Loucy (cell line): ENCODE data around the gene CLDN17.

ENCODE experiments used
- H2AFZ ChIP-seq: fragments of 200-600 bp; sonication (generic); 2 replicates; pipeline ENCODE4 v1.6.0; 2016; ENCODE audit warnings: antibody characterized with exemption, mild to moderate bottlenecking, low read length, moderate library complexity
- H3F3A ChIP-seq: fragments of 200-600 bp; 2 replicates; pipeline ENCODE4 v1.6.0; 2016; ENCODE audit warnings: antibody characterized with exemption, low read depth, mild to moderate bottlenecking
- H3K27me3 ChIP-seq: fragments of 200-600 bp; sonication (generic); 2 replicates; pipeline ENCODE4 v1.6.1; 2014; ENCODE audit warnings: low read length, mild to moderate bottlenecking; ENCODE audit not compliant: insufficient read depth, poor library complexity, severe bottlenecking
- H3K36me3 ChIP-seq: fragments of 200-600 bp; sonication (generic); 2 replicates; pipeline ENCODE4 v1.6.1; 2016; ENCODE audit warnings: low read length; ENCODE audit not compliant: insufficient read depth
- H3K4me1 ChIP-seq: fragments of 200-600 bp; sonication (generic); 2 replicates; pipeline ENCODE4 v1.5.1; 2014; ENCODE audit warnings: low read length, mild to moderate bottlenecking; ENCODE audit not compliant: insufficient read depth, poor library complexity, severe bottlenecking
- H3K4me2 ChIP-seq: fragments of 200-600 bp; sonication (generic); 2 replicates; pipeline ENCODE4 v1.6.0; 2014; ENCODE audit warnings: antibody characterized with exemption, low read length, low read depth, mild to moderate bottlenecking; ENCODE audit not compliant: poor library complexity, severe bottlenecking
- H3K4me3 ChIP-seq: fragments of 200-600 bp; sonication (generic); 2 replicates; pipeline ENCODE4 v1.5.1; 2014; ENCODE audit warnings: low read length, mild to moderate bottlenecking, mixed read lengths; ENCODE audit not compliant: poor library complexity, severe bottlenecking
- H3K79me2 ChIP-seq: fragments of 200-600 bp; sonication (generic); 2 replicates; pipeline ENCODE4 v1.6.1; 2014; ENCODE audit warnings: low read length; ENCODE audit not compliant: insufficient read depth
- H3K9ac ChIP-seq: fragments of 200-600 bp; sonication (generic); 2 replicates; pipeline ENCODE4 v1.6.0; 2014; ENCODE audit warnings: mild to moderate bottlenecking, low read depth, low read length, moderate library complexity; ENCODE audit not compliant: poor library complexity, severe bottlenecking
- H3K9me2 ChIP-seq: fragments of 200-600 bp; sonication (generic); replicated peaks from 2 replicates; pipeline ENCODE4 v1.6.1; 2016; ENCODE audit warnings: low read depth, low read length, mixed read lengths
- H3K9me3 ChIP-seq: fragments of 200-600 bp; sonication (generic); 2 replicates; pipeline ENCODE4 v1.6.1; 2014; ENCODE audit warnings: mild to moderate bottlenecking, antibody characterized with exemption, low read length, low read depth; ENCODE audit not compliant: insufficient read depth
- H4K20me1 ChIP-seq: fragments of 200-600 bp; sonication (generic); 2 replicates; pipeline ENCODE4 v1.6.0; 2014; ENCODE audit warnings: antibody characterized with exemption, low read length, mild to moderate bottlenecking; ENCODE audit not compliant: insufficient read depth, poor library complexity, severe bottlenecking
- CTCF ChIP-seq: fragments of 200-600 bp; sonication (generic); conservative IDR thresholded peaks from 2 replicates; pipeline ENCODE4 v1.5.1; 2014; ENCODE audit warnings: mild to moderate bottlenecking, antibody characterized with exemption, low read length
- EZH2phosphoT487 ChIP-seq: fragments of 200-600 bp; IDR thresholded peaks from 2 replicates; pipeline ENCODE4 v1.6.1; 2018; ENCODE audit warnings: antibody characterized with exemption, mild to moderate bottlenecking, moderate library complexity, borderline replicate concordance

The CLDN17 gene

DNA sequence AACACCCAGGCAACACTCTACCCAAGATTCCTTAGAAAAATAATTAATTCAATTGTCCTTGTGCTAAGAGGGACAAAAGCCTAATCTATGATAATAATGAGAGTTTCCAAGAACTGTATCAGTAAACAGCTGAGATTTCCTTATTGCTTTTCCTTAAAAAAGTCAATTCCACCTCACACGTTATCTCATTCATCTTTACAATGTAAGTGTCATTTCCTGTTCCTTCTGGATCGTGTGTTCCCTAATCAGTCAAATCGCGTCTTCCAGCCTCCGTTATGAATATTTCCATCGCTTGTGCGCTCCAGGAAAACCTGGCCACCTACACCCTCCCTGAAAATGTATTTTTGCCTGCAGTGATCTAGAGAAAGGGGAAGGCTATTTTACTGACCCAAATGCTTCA lies 23.9 kb upstream of the CLDN17 start:
- no peak overlapping the region for H3K4me3 ChIP-seq
- H3K4me2 ChIP-seq: no peak overlapping the region
- H2AFZ ChIP-seq: no peak overlapping the region
- TF ChIP-seq CTCF: no peak
- TF ChIP-seq EZH2phosphoT487: no peak
- no peaks in the 10 kb centered on the region for H4K20me1 ChIP-seq
- no peaks in the 10 kb centered on the region for H3K36me3 ChIP-seq
- H3K4me1 ChIP-seq: no peaks in the 10 kb centered on the region
- no peaks in the 10 kb centered on the region for H3K9me2 ChIP-seq
- no peaks in the 10 kb centered on the region for H3K9me3 ChIP-seq
- no peaks in the 10 kb centered on the region for H3K79me2 ChIP-seq
- H3K9ac ChIP-seq: no peak overlapping the region
- no peaks in the 10 kb centered on the region for H3K27me3 ChIP-seq
- H3F3A ChIP-seq: no peaks in the 10 kb centered on the region

DNA sequence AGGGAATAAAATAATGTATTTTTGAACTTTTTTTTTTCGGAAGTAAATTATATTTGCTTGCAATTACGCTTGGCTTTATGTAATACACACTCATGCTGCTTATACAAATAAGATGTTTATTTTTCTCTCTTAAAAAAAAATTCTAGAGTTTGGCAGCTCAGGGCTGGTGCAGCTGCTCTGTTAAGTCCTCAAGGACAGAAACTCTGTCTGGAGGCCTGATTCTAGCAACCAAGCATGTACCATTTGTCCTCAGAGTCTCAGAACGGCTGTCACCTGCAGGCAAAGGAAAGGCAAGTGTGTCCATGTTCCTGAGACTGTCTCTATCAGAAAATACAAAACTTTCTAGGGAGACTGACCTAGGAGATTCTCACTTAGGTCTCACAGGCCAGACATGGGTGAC lies 23.2 kb upstream of the CLDN17 start:
- H2AFZ ChIP-seq: no peak overlapping the region

DNA sequence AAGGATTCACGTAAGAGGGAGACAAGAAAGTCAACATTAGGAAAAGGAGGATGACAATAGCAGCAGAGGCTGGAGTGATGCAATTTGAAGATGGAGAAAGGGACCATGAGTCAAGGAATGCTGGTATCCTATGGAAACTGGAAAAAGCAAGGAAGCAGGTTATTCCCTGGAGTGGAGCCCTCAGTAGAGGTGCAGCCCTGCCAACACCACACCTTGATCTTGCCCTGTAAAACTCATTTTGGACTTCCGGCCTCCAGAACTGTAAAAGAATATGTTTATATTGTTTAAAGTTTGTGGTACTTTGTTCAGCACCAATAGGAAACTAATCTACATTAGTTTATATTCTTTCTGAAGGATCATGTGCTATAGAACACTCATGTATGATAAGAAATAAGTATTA lies 19.6 kb upstream of the CLDN17 start:
- H3K4me1 ChIP-seq: no peaks in the 10 kb centered on the region
- no peak overlapping the region for H3K9ac ChIP-seq
- H2AFZ ChIP-seq: no peak overlapping the region
- no peaks in the 10 kb centered on the region for H3K9me3 ChIP-seq
- H4K20me1 ChIP-seq: no peaks in the 10 kb centered on the region
- TF ChIP-seq EZH2phosphoT487 (no peak), CTCF (no peak)
- no peak overlapping the region for H3K4me3 ChIP-seq
- no peaks in the 10 kb centered on the region for H3K79me2 ChIP-seq
- H3K27me3 ChIP-seq: no peaks in the 10 kb centered on the region
- no peaks in the 10 kb centered on the region for H3K9me2 ChIP-seq
- H3K36me3 ChIP-seq: no peaks in the 10 kb centered on the region
- no peak overlapping the region for H3K4me2 ChIP-seq
- no peaks in the 10 kb centered on the region for H3F3A ChIP-seq

More for the DNA sequence above, 23.2 kb upstream of the CLDN17 start:
- no peak overlapping the region for H3K9ac ChIP-seq
- no peaks in the 10 kb centered on the region for H3K27me3 ChIP-seq
- no peaks in the 10 kb centered on the region for H3K79me2 ChIP-seq
- no peak overlapping the region for H3K4me3 ChIP-seq
- H3F3A ChIP-seq: no peaks in the 10 kb centered on the region
- no peaks in the 10 kb centered on the region for H3K36me3 ChIP-seq
- no peaks in the 10 kb centered on the region for H3K4me1 ChIP-seq
- no peaks in the 10 kb centered on the region for H3K9me3 ChIP-seq
- no peaks in the 10 kb centered on the region for H3K9me2 ChIP-seq
- TF ChIP-seq EZH2phosphoT487: no peak
- no peak for TF ChIP-seq CTCF
- H4K20me1 ChIP-seq: no peaks in the 10 kb centered on the region
- no peak overlapping the region for H3K4me2 ChIP-seq
